T-helper 1 cell treated with Interleukin-12 subunit alpha and Interleukin-12 subunit beta and Interleukin-4 antibody, amounts not matched to agents 30 ng/mL and 1 ng/mL, for 36 hours (primary cell): ENCODE results near the gene FAM180B. TPM values are rescaled to one million over a fixed set of nuclear protein-coding genes. Genes with fewer than 3 reads are reported as not detected.

Experiments
- total RNA-seq: library from RNA; stranded (reverse); gene quantifications from 2 replicates; pipeline ENCODE4 v1.2.3, GENCODE V29; 2022

FAM180B gene
- total RNA-seq, 1 donor from 2014 or later: not detected

Other genes starting within 250 kb of the FAM180B start
- gene MYBPC3, start 234.0 kb upstream of the FAM180B start, total RNA-seq: not detected in 2 replicates
- 0.15 TPM in 1 of 2 replicates, not detected in the other for gene SPI1, start 208.1 kb upstream of the FAM180B start, total RNA-seq
- 26.3 and 31.0 TPM in 2 replicates for gene SLC39A13, start 178.1 kb upstream of the FAM180B start, total RNA-seq
- gene PSMC3, start 160.2 kb upstream of the FAM180B start, total RNA-seq: 159 and 168 TPM in 2 replicates
- gene RAPSN, start 137.5 kb upstream of the FAM180B start, total RNA-seq: 0.71 and 1.4 TPM in 2 replicates
- 116 and 125 TPM in 2 replicates for gene CELF1, start 33.5 kb upstream of the FAM180B start, total RNA-seq
- 38.0 and 41.5 TPM in 2 replicates for gene PTPMT1, start 21.1 kb upstream of the FAM180B start, total RNA-seq
- 21.2 and 21.3 TPM in 2 replicates for gene KBTBD4, start 7.7 kb upstream of the FAM180B start, total RNA-seq
- 106 and 114 TPM in 2 replicates for gene NDUFS3, start 7.6 kb upstream of the FAM180B start, total RNA-seq
- gene C1QTNF4, start 7.7 kb downstream of the FAM180B start, total RNA-seq: 0.49 and 0.68 TPM in 2 replicates
- 81.3 and 86.0 TPM in 2 replicates for gene MTCH2, start 55.9 kb downstream of the FAM180B start, total RNA-seq
- 3.3 and 5.2 TPM in 2 replicates for gene AGBL2, start 128.7 kb downstream of the FAM180B start, total RNA-seq
- 137 and 147 TPM in 2 replicates for gene FNBP4, start 180.7 kb downstream of the FAM180B start, total RNA-seq